Fibroblast of villous mesenchyme (primary cell): Measurements from ENCODE around the gene NOP9. TPM values are rescaled to one million over a fixed set of nuclear protein-coding genes. Genes with fewer than 3 reads are reported as not detected.

Experiments
- DNase-seq: peaks from one replicate; pipeline ENCODE4 v3.0.0-alpha.2; 2010; ENCODE audit warnings: low read depth
- H3K4me3 ChIP-seq: 2 replicates; pipeline ENCODE4 v1.5.1; 2011; ENCODE audit warnings: low read depth, mild to moderate bottlenecking, low read length
- total RNA-seq: library from RNA; depleted of rRNA; stranded (reverse); fragments of >200 nt; gene quantifications from 2 replicates; pipeline ENCODE4 v1.2.3, GENCODE V29; 2012
- TF ChIP-seq, protein P1 (sequence below): IDR thresholded peaks from 2 replicates; pipeline ENCODE4 v1.5.1; 2012; ENCODE audit warnings: low read depth, mild to moderate bottlenecking, low read length; ENCODE audit not compliant: insufficient read depth

Gene NOP9
- total RNA-seq, 1 donor, result 29.4 TPM

DNA sequence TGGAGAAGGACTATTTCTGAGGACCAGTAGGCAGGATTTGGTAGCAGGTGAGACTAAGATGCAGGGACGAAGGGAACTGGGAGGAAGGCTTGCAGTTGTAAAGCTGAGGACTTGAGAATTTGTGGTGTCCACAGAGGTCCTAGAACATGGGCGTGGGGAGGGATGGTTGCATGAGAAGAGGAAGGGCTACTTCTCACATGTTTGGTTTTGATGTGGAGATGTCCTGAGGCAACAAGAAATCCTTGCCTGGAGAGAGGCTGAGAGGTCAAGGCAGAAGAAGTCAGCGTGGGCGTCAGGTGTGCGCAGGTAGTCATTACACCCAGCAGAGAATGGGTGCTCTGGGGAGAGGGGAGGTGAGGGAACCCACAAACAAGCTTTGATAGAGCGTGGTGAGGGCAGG lies 22.6 kb upstream of the NOP9 start:
- TF ChIP-seq, protein P1, sequence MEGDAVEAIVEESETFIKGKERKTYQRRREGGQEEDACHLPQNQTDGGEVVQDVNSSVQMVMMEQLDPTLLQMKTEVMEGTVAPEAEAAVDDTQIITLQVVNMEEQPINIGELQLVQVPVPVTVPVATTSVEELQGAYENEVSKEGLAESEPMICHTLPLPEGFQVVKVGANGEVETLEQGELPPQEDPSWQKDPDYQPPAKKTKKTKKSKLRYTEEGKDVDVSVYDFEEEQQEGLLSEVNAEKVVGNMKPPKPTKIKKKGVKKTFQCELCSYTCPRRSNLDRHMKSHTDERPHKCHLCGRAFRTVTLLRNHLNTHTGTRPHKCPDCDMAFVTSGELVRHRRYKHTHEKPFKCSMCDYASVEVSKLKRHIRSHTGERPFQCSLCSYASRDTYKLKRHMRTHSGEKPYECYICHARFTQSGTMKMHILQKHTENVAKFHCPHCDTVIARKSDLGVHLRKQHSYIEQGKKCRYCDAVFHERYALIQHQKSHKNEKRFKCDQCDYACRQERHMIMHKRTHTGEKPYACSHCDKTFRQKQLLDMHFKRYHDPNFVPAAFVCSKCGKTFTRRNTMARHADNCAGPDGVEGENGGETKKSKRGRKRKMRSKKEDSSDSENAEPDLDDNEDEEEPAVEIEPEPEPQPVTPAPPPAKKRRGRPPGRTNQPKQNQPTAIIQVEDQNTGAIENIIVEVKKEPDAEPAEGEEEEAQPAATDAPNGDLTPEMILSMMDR, result no peak
- no peak overlapping the region for H3K4me3 ChIP-seq
- no peak for DNase-seq

DNA sequence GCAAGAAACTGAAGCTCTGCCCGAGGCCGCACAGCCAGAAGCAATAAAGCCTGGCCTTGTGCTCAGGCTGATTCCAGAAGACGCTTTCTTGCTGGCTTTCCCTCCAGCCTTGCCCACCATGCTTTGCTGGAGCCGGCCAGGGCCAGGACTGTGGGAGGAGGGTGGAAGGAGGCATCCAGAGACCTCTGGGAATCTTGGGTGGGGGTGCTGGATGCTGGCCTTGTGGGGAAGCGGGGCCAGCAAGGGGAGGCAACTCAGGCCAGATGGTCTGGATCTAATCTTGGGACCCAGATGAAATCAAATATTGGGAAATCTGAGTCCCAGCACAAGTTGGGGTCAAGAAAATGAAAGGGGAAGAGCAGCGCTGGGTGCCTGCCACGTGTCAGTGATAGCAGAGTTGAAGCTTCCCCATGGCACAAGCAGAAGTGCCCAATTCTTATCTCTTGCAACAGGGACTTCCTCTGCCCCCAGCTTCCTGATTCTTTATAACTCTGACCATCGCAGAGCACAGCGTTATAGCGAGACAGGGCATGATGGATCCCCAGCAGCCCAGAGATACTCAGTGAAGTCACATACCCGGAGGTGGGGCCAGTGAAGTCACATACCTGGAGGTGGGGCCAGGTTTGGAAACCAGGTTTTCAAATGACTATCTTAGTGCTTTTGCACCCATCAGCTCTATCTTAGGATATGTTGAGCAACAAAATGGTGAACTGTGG lies 21.9 kb upstream of the NOP9 start:
- TF ChIP-seq, protein P1, result no peak
- no peak overlapping the region for H3K4me3 ChIP-seq
- DNase-seq, result no peak

DNA sequence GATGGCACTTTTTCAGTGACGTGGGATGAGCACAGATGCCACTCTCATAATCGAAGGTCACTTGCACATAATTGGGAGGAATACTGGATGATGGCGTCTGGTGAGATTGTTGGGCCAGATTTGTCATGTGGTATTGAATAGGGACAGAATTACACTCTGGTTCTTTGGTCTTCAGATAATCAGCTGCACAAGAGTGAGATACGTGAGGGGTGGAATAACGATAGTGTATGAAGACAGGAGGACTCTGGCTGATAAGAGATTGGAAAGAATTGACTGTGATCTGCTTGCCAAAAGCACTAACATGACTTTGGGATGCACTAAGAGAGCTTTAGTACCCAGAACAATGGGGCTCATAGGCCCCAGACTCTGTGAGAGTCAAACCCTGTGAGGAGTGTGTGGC lies 21.2 kb upstream of the NOP9 start:
- no peak overlapping the region for H3K4me3 ChIP-seq
- DNase-seq, result no peak
- TF ChIP-seq, protein P1, result no peak

DNA sequence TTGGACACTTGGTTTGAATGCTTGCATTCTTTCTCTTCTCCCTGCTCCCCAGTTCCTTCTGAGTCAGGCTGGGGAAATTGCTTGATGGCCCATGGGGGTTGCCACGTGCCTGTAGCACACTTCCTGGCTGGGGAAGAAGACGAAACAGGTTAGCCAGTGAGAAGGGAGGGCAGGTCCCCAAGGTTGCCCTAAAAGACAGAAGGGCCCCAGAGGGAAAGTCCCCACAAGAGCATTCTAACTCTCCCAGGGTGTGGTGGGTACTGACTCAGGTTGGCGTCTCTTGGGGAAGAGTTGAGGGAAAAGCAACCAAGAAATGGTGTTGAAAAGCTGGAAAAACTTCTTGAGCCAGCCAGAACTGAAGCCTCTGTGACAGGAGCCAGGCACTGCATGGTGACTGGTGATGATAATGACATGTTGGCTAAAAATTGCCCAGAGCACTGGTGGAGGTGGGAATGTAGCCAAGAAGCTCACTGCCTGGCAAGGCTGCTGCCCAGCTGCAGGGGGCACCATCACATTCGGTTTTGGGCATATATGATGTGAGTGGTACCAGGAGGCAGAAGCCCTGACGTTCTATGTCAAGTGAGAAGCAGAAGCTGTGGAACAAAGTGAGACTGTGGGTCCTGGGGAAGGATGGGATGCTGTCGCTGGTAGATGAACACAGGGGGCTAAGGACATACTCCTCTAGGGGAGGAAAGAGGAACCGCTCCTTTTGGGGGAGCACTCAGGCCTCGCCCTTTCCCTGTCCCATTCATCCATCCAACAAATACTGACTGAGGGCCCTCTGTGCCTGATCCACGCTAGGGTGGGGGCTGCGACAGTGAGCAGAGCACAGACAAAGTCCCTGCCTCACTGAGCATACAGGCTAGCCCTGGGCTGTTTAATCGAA lies 20.1 kb upstream of the NOP9 start:
- no peak for DNase-seq

DNA sequence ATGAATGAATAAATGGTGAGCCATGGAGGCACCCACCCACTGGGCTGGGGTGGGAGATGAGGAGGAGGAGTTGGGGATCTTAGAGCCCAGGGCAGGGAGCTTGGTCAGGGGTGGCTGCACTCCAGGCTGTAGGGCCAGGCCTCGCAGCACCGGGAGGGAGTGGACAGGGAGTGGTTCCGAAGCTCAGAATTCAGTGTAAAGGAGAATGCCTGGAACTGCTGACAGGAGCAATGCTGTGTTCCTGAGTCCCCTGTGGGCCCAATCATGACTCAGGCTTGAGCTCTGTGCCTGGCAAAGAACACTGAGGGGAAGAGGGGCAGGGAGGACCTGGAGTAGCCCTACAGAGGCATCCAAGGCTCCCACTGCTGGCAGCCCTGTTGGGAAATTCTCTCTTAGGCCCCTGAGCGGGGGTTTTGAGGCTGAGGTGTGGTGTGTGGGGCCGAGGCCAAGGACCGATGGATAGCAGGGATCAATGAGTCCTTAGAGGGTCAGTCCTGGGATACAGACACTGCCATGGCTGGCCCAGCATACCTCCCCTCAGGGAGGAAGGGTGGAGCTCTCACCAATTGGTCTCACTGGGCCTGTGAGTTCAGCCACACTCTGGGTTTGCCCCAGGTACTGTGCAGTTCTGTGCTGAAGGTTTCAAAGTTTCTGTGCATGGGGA lies 18.7 kb upstream of the NOP9 start:
- TF ChIP-seq, protein P1, result no peak
- DNase-seq, result no peak
- no peak overlapping the region for H3K4me3 ChIP-seq

More for the DNA sequence above, 20.1 kb upstream of the NOP9 start:
- TF ChIP-seq, protein P1, result peak; percentile 4
- no peak overlapping the region for H3K4me3 ChIP-seq

DNA sequence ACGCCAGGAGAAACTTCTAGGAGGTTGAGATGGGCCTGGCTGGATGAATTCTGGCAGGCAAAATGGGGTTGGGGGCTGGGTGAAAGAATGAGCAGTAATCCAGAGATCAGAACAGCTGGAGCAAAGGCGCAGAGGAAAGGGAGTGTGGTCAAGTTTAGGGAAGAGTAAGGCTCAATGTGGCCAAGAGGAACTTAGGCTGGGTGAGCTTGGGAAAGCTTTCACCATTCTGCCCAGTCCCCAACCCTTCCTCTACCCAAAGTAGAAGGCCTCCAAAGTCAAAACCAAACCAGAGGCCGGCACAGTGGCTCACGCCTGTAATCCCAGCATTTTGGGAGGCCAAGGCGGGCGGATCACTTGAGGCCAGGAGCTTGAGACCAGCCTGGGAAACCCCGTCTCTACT lies 18.0 kb upstream of the NOP9 start:
- DNase-seq, result no peak
- TF ChIP-seq, protein P1, result no peak
- no peak overlapping the region for H3K4me3 ChIP-seq
